ENCODE results near the gene R3HDM4. TPM values are rescaled to one million over a fixed set of nuclear protein-coding genes. Genes with fewer than 3 reads are reported as not detected.

R3HDM4 gene
- total and polyA plus RNA-seq, 9 of the 15 experiments (the other 6 are each of a cell fraction or from before 2014, with no cell fraction given), result 3.2 to 154 (median 59.0) TPM

- TF ChIP-seq MLX (CRISPR knock-in tag; conservative IDR thresholded peaks at IDR 0.05), result no peak
- peak; percentile 63 for TF ChIP-seq ZNF766 (CRISPR knock-in tag; conservative IDR thresholded peaks at IDR 0.05)
- no peak for TF ChIP-seq PHTF2 (CRISPR knock-in tag; IDR thresholded peaks at IDR 0.05)
- no peak for TF ChIP-seq ARID3A (IDR thresholded peaks at IDR 0.05; ENCODE audit: borderline replicate concordance, low read depth, low read length)
- no peak for TF ChIP-seq ZNF184 (CRISPR knock-in tag; IDR thresholded peaks at IDR 0.05)
- no peak for TF ChIP-seq NR4A1 (CRISPR knock-in tag; IDR thresholded peaks at IDR 0.05)
- TF ChIP-seq NR4A1 (tag; IDR thresholded peaks at IDR 0.05), result no peak
- TF ChIP-seq ZNF408 (CRISPR knock-in tag; IDR thresholded peaks at IDR 0.05; ENCODE audit: low read depth), result no peak
- peak; percentile 88 to 90 for TF ChIP-seq NRF1 (conservative IDR thresholded peaks at IDR 0.05 in 1 of 2, IDR thresholded peaks at IDR 0.05 in 1 of 2)
- TF ChIP-seq ZNF280B (CRISPR knock-in tag; IDR thresholded peaks at IDR 0.05), result no peak
- TF ChIP-seq HSF4 (CRISPR knock-in tag; IDR thresholded peaks at IDR 0.05; ENCODE audit: borderline replicate concordance), result no peak
- TF ChIP-seq SIRT6 (IDR thresholded peaks at IDR 0.05; ENCODE audit: low read depth, low read length), result no peak
- TF ChIP-seq TFAP4 (CRISPR knock-in tag; IDR thresholded peaks at IDR 0.05; ENCODE audit: borderline replicate concordance), result no peak; the same call in 1 of the 2 replicates
- no peak for TF ChIP-seq ETS2 (tag; IDR thresholded peaks at IDR 0.05; ENCODE audit: borderline replicate concordance, poor library complexity, severe bottlenecking)
- no peak for TF ChIP-seq KLF10 (CRISPR knock-in tag; IDR thresholded peaks at IDR 0.05)
- TF ChIP-seq THRA (IDR thresholded peaks at IDR 0.05), result no peak
- TF ChIP-seq HDAC2 (IDR thresholded peaks at IDR 0.05), result peak; percentile 39; the same call in 1 of the 2 replicates
- TF ChIP-seq ZNF778 (CRISPR knock-in tag; IDR thresholded peaks at IDR 0.05), result no peak
These were observed 19.9 kb downstream of the R3HDM4 start, which contains the start of the genes MED16 and RNU6-9 (continued) for GRCh38 chr19:892894-893689.

All from K562 (cell line).